Left renal cortex interstitium (tissue), 4 donors: ENCODE measurements around the gene PKD2L2. TPM values are rescaled to one million over a fixed set of nuclear protein-coding genes. Genes with fewer than 3 reads are reported as not detected.
"Not testable (repeated sequence)": the region's sequence is repeated elsewhere in the genome, so short reads cannot be mapped to it uniquely, and the experiment has no call there.

Source experiments
- DNase-seq, 4 donors: peaks; one replicate each; pipeline ENCODE4 v3.0.0-alpha.2; 2013; ENCODE audit warnings: low read depth in 4 of 4, low spot score in 2 of 4, missing footprints in 1 of 4
- polyA plus RNA-seq, 4 donors: library from polyadenylated mRNA; unstranded; fragments of 120-200 nt; gene quantifications; one replicate each; pipeline ENCODE4 v1.2.1, GENCODE V29; 2013; ENCODE audit not compliant: insufficient read length in 4 of 4

The PKD2L2 gene
- polyA plus RNA-seq, 4 donors = 0.31 to 0.84 (median 0.46) TPM; not detected in 1

DNA sequence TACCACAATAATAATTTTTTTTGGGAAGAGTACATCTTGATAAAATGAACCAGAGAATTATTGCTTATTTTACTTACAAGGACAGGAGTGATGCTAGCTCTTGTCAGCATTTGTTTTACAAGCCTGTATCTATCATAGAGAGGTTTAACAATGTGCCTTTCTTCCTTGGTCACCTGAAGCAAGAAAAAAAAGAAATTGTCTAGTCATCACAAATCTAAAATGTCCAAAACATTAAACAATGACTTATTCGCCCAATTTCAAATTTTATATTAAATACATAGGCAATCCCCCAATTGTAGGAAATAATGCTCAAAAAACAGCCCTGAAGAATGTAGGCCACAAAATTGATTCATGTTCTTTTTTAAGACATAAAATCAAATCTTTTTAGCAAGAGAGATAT, 56.6 kb downstream of the PKD2L2 start:
- no peak for DNase-seq

- DNase-seq = no peak
These were observed 65.0 kb downstream of the PKD2L2 start for GRCh38 chr5:137954131-137954879.

- DNase-seq = no peak
These were observed 68.7 kb downstream of the PKD2L2 start for GRCh38 chr5:137957948-137958347.

DNA sequence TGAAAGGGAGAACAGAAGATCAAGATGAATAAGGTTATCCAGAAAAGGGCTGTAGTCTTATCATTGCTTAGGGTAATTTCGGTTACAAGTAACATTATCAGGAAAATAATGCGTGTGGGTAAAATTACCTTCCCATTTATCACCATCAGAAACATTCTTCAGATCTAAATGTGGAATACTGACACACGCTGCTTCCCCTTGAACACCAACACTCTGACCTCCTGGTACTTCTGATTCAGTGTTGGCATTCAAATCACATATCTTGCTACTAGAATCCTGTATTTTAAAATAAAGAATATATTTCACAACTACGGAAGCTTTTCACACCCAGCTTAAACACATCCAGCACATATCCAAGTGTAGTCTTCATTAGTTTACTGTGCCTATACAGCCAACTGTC, 70.2 kb downstream of the PKD2L2 start:
- no peak for DNase-seq

DNA sequence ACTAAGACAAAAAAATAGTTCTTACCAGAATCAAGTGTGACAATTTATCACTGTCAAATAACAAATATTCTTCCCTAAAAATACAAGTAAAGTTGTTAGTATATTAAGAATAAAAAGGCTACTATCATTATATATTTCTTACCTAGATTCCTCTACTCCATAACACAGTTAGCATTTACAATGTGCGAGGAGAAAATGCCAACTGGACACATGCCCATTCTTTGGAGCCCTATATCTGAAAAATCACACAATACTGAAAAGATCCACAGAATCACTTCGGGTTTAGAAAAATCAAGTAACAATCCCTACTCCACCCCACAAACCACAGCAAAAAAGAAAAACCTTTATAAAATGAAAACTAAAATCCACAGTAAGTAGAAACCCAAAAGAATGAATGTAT, 70.9 kb downstream of the PKD2L2 start:
- DNase-seq = no peak

DNA sequence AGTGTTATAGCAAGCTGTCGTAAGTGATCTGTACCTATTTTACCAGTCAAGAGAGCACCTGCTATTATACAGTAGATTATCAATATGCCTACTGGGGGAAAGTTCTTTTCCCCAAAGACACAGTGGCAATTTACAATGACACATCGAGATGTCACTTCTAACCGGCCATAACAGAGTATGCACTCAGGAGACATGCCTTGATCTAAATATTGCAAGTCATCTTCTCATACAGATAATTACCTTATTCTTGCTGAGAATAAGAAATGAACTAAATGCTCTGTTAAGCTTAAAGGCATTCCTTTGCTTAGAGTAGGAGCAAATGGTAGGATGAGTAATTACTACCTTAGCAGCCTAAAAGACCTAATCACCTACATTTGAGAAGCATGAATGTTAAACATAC, 71.6 kb downstream of the PKD2L2 start:
- no peak for DNase-seq

- not testable (repeated sequence) for DNase-seq
These were observed 81.1 kb downstream of the PKD2L2 start for GRCh38 chr5:137970384-137970783.

- no peak for DNase-seq
These were observed 86.0 kb downstream of the PKD2L2 start for GRCh38 chr5:137975208-137975607.

GRCh38 chr5:137989419-137989818, 100.2 kb downstream of the PKD2L2 start:
- DNase-seq = no peak

Other genes starting within 250 kb of the PKD2L2 start
- 10 to 100 TPM; 13.0 to 24.8 (median 19.8) TPM for gene KLHL3, start 153.4 kb upstream of the PKD2L2 start, polyA plus RNA-seq
- gene HNRNPA0, start 135.1 kb upstream of the PKD2L2 start, polyA plus RNA-seq = 10 to 100 TPM; 66.6 to 86.5 (median 71.8) TPM
- gene MYOT, start 21.6 kb upstream of the PKD2L2 start, polyA plus RNA-seq = 1 to 10 TPM in 3 of 4 donors, under 1 TPM in 1; 0.95 to 2.2 (median 1.6) TPM
- 10 to 100 TPM; 49.0 to 63.4 (median 52.1) TPM for gene FAM13B, start 143.6 kb downstream of the PKD2L2 start, polyA plus RNA-seq
- gene WNT8A, start 194.6 kb downstream of the PKD2L2 start, polyA plus RNA-seq = under 1 TPM; 0.10 to 0.32 (median 0.21) TPM
- 10 to 100 TPM; 22.4 to 27.6 (median 25.0) TPM for gene NME5, start 250.0 kb downstream of the PKD2L2 start, polyA plus RNA-seq